NCI-H146 treated with DMSO at 0.1 percent for 48 hours (cell line): ENCODE data around the gene SOS1.
A peak's percentile ranks its signal among the peaks of the same experiment; 100 is the strongest.
"Not testable (repeated sequence)": the region's sequence is repeated elsewhere in the genome, so short reads cannot be mapped to it uniquely, and the experiment has no call there.

Experiments used
- DNase-seq: peaks from one replicate; lab custom pipeline; 2025; ENCODE audit not compliant: unreplicated experiment; lab: John Stamatoyannopoulos, UW

The SOS1 gene

GRCh38 chr2:39107724-39108273 is 13.1 kb downstream of the SOS1 start:
- DNase-seq = peak; percentile 35

- no peak for DNase-seq
Measured at GRCh38 chr2:39107156-39107555, 13.7 kb downstream of the SOS1 start.

GRCh38 chr2:39099870-39100728 is 20.8 kb downstream of the SOS1 start:
- DNase-seq = no peak

GRCh38 chr2:39099310-39099869 is 21.5 kb downstream of the SOS1 start:
- no peak for DNase-seq

GRCh38 chr2:39095624-39096023 is 25.2 kb downstream of the SOS1 start:
- no peak for DNase-seq

- DNase-seq = no peak
Measured at GRCh38 chr2:39094717-39095363, 26.0 kb downstream of the SOS1 start.

- DNase-seq = no peak
Measured at GRCh38 chr2:39093218-39093898, 27.5 kb downstream of the SOS1 start.

GRCh38 chr2:39091543-39091942 is 29.3 kb downstream of the SOS1 start:
- DNase-seq = no peak

GRCh38 chr2:39091063-39091462 is 29.8 kb downstream of the SOS1 start:
- no peak for DNase-seq

GRCh38 chr2:39080152-39080551 is 40.7 kb downstream of the SOS1 start:
- no peak for DNase-seq

- DNase-seq = no peak
Measured at GRCh38 chr2:39069890-39070465, 50.9 kb downstream of the SOS1 start.

GRCh38 chr2:39069136-39069515 is 51.7 kb downstream of the SOS1 start:
- DNase-seq = no peak

- DNase-seq = no peak
Measured at GRCh38 chr2:39068299-39069135, 52.3 kb downstream of the SOS1 start.

- DNase-seq = no peak
Measured at GRCh38 chr2:39065616-39066015, 55.2 kb downstream of the SOS1 start.

GRCh38 chr2:39062320-39062719 is 58.5 kb downstream of the SOS1 start:
- no peak for DNase-seq

- DNase-seq = no peak
Measured at GRCh38 chr2:39061280-39061679, 59.6 kb downstream of the SOS1 start.

GRCh38 chr2:39059366-39059952 is 61.4 kb downstream of the SOS1 start:
- peak; percentile 19 for DNase-seq

- no peak for DNase-seq
Measured at GRCh38 chr2:39058101-39058500, 62.8 kb downstream of the SOS1 start.

- DNase-seq = not testable (repeated sequence)
Measured at GRCh38 chr2:39052665-39053064, 68.2 kb downstream of the SOS1 start.

- DNase-seq = no peak
Measured at GRCh38 chr2:39050109-39050508, 70.7 kb downstream of the SOS1 start.
